Measurements from ENCODE around the gene PDE4D. TPM values are rescaled to one million over a fixed set of nuclear protein-coding genes. Genes with fewer than 3 reads are reported as not detected.

PDE4D gene
- total RNA-seq, 1 donor from 2014 or later: 2.3 TPM

GRCh38 chr5:59161221-59162105 lies 732.1 kb downstream of the PDE4D start:
- Histone ChIP-seq H2AFZ (replicated peaks) (no peak overlapping the region), H3K4me2 (no peak overlapping the region), H3K4me3 (no peak overlapping the region), H3K36me3 (no peaks in the 10 kb centered on the region), H3K27me3 (no peaks in the 10 kb centered on the region), H3K9ac (no peak overlapping the region), H4K20me1 (ENCODE audit: low read depth) (no peaks in the 10 kb centered on the region), H3K4me1 (peaks cover 8% of the 10 kb centered on the region), H3K9me3 (ENCODE audit: low read depth) (no peaks in the 10 kb centered on the region), H3K79me2 (ENCODE audit: low read depth) (no peaks in the 10 kb centered on the region), H3F3A (ENCODE audit: low read depth) (no peaks in the 10 kb centered on the region), H3K27ac (no peak overlapping the region)
- peaks cover 2% of the 10 kb centered on the region for H3K4me1 Mint-ChIP-seq
- TF ChIP-seq CTCF (IDR thresholded peaks at IDR 0.05): no peak
- TF ChIP-seq EZH2 (IDR thresholded peaks at IDR 0.05): no peak
- no peak for TF ChIP-seq EZH2phosphoT487 (IDR thresholded peaks at IDR 0.05)
- H3K9me3 Mint-ChIP-seq: no peaks in the 10 kb centered on the region
- H3K27me3 Mint-ChIP-seq (ENCODE audit: insufficient read depth, low read depth): no peaks in the 10 kb centered on the region
- H3K27ac Mint-ChIP-seq: no peak overlapping the region
- H3K36me3 Mint-ChIP-seq: no peaks in the 10 kb centered on the region
- DNase-seq (ENCODE audit: low spot score): no peak
- no peak overlapping the region for H3K4me3 Mint-ChIP-seq

- Histone ChIP-seq H3K4me3 (no peak overlapping the region), H3K36me3 (no peaks in the 10 kb centered on the region), H3K27me3 (no peaks in the 10 kb centered on the region), H2AFZ (replicated peaks) (no peak overlapping the region), H3K27ac (no peak overlapping the region), H3K9ac (no peak overlapping the region), H3F3A (ENCODE audit: low read depth) (no peaks in the 10 kb centered on the region), H3K79me2 (ENCODE audit: low read depth) (no peaks in the 10 kb centered on the region), H3K4me2 (no peak overlapping the region), H4K20me1 (ENCODE audit: low read depth) (no peaks in the 10 kb centered on the region), H3K4me1 (peaks cover 8% of the 10 kb centered on the region), H3K9me3 (ENCODE audit: low read depth) (no peaks in the 10 kb centered on the region)
- Mint-ChIP-seq H3K4me3 (no peak overlapping the region), H3K27me3 (ENCODE audit: insufficient read depth, low read depth) (no peaks in the 10 kb centered on the region), H3K27ac (no peak overlapping the region), H3K4me1 (peaks cover 2% of the 10 kb centered on the region), H3K9me3 (no peaks in the 10 kb centered on the region), H3K36me3 (no peaks in the 10 kb centered on the region)
- TF ChIP-seq CTCF (IDR thresholded peaks at IDR 0.05): no peak
- TF ChIP-seq EZH2 (IDR thresholded peaks at IDR 0.05): no peak
- no peak for TF ChIP-seq EZH2phosphoT487 (IDR thresholded peaks at IDR 0.05)
- DNase-seq (ENCODE audit: low spot score): no peak
These were observed 734.7 kb downstream of the PDE4D start for GRCh38 chr5:59158637-59159391.

- H3K4me3 Mint-ChIP-seq: no peak overlapping the region
- Histone ChIP-seq H3K4me2 (no peak overlapping the region), H3F3A (ENCODE audit: low read depth) (no peaks in the 10 kb centered on the region), H3K27ac (no peak overlapping the region), H2AFZ (replicated peaks) (no peak overlapping the region), H3K9me3 (ENCODE audit: low read depth) (no peaks in the 10 kb centered on the region), H3K4me3 (no peak overlapping the region), H4K20me1 (ENCODE audit: low read depth) (no peaks in the 10 kb centered on the region), H3K4me1 (peaks cover 8% of the 10 kb centered on the region), H3K36me3 (no peaks in the 10 kb centered on the region), H3K27me3 (no peaks in the 10 kb centered on the region), H3K79me2 (ENCODE audit: low read depth) (no peaks in the 10 kb centered on the region), H3K9ac (no peak overlapping the region)
- peaks cover 2% of the 10 kb centered on the region for H3K4me1 Mint-ChIP-seq
- H3K27me3 Mint-ChIP-seq (ENCODE audit: insufficient read depth, low read depth): no peaks in the 10 kb centered on the region
- H3K36me3 Mint-ChIP-seq: no peaks in the 10 kb centered on the region
- TF ChIP-seq CTCF (IDR thresholded peaks at IDR 0.05) (no peak), EZH2 (IDR thresholded peaks at IDR 0.05) (no peak), EZH2phosphoT487 (IDR thresholded peaks at IDR 0.05) (no peak)
- no peaks in the 10 kb centered on the region for H3K9me3 Mint-ChIP-seq
- H3K27ac Mint-ChIP-seq: no peak overlapping the region
- no peak for DNase-seq (ENCODE audit: low spot score)
These were observed 735.4 kb downstream of the PDE4D start for GRCh38 chr5:59158165-59158564.

Data from neural progenitor cell (in vitro differentiated cells).